Calu3 (cell line): ENCODE data around the gene GIPC1. TPM values are rescaled to one million over a fixed set of nuclear protein-coding genes. Genes with fewer than 3 reads are reported as not detected.

Experiments
- BruUV-seq: library from RNA; stranded (reverse); fragments of 400-500 nt; replicated peaks from 2 replicates; lab custom pipeline; 2021; lab: Mats Ljungman, UMichigan
- CTCF ChIA-PET: fragments of 300-600 bp; sonication (Branson Sonifier 250); formaldehyde crosslinking; loops from one replicate; lab custom pipeline; 2022; ENCODE audit warnings: antibody characterized with exemption; lab: Charles Lee
- DNase-seq: peaks from one replicate; pipeline ENCODE4 v3.0.0; 2022
- H3K27ac Mint-ChIP-seq: one replicate; pipeline ENCODE4 v1.8.0; 2022; ENCODE audit warnings: mixed read lengths; ENCODE audit not compliant: unreplicated experiment
- H3K27me3 Mint-ChIP-seq: one replicate; pipeline ENCODE4 v1.8.0; 2022; ENCODE audit warnings: mixed read lengths; ENCODE audit not compliant: unreplicated experiment
- H3K36me3 Mint-ChIP-seq: one replicate; pipeline ENCODE4 v1.8.0; 2022; ENCODE audit warnings: mild to moderate bottlenecking, moderate library complexity, mixed read lengths; ENCODE audit not compliant: insufficient read depth, unreplicated experiment
- H3K4me1 Mint-ChIP-seq: one replicate; pipeline ENCODE4 v1.8.0; 2022; ENCODE audit warnings: mild to moderate bottlenecking, low read depth, mixed read lengths; ENCODE audit not compliant: unreplicated experiment
- H3K4me3 Mint-ChIP-seq: one replicate; pipeline ENCODE4 v1.8.0; 2022; ENCODE audit warnings: mild to moderate bottlenecking, low read depth, moderate library complexity, mixed read lengths; ENCODE audit not compliant: unreplicated experiment
- H3K9me3 Mint-ChIP-seq: one replicate; pipeline ENCODE4 v1.8.0; 2022; ENCODE audit warnings: low read depth, mixed read lengths; ENCODE audit not compliant: unreplicated experiment
- intact Hi-C: fragments of 100-400 bp; cut with micrococcal nuclease; formaldehyde crosslinking; loops from one replicate; pipeline ENCODE4 v1.10.0; 2022; ENCODE audit not compliant: unreplicated experiment
- total RNA-seq: library from RNA; stranded (reverse); gene quantifications from 2 replicates; pipeline ENCODE4 v1.2.3, GENCODE V29; 2022
- TF ChIP-seq, protein P1 (sequence below): fragments of 200-600 bp; IDR thresholded peaks from one replicate; pipeline ENCODE4 v1.8.0; 2022; ENCODE audit warnings: antibody characterized with exemption; ENCODE audit not compliant: unreplicated experiment

Gene GIPC1
- total RNA-seq, 1 experiment from 2014 or later, result 139 TPM

DNA sequence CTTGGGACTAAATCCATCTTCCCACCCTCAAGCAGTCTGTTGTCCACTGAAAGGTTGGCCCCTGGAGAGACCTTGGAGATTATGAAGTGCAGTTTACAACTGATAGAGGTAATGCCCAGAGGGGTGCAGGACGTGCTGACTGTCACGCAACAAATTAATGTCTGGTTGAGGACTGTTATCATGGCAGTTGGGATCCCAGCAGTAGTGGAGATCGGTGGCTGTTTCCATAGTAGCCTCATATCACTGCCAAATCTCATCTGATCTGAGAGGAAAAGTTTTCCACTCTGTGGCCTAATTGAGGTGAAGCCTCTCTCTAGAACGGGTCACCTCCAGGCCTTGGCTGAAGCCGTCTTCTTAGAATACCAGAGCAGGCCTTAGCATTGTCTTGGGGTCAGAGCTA, 37.5 kb upstream of the GIPC1 start:
- no peaks in the 10 kb centered on the region for H3K4me1 Mint-ChIP-seq
- H3K36me3 Mint-ChIP-seq, result peaks cover 20% of the 10 kb centered on the region
- intact Hi-C loops, result no loop called here
- H3K27ac Mint-ChIP-seq, result no peak overlapping the region
- TF ChIP-seq, protein P1, sequence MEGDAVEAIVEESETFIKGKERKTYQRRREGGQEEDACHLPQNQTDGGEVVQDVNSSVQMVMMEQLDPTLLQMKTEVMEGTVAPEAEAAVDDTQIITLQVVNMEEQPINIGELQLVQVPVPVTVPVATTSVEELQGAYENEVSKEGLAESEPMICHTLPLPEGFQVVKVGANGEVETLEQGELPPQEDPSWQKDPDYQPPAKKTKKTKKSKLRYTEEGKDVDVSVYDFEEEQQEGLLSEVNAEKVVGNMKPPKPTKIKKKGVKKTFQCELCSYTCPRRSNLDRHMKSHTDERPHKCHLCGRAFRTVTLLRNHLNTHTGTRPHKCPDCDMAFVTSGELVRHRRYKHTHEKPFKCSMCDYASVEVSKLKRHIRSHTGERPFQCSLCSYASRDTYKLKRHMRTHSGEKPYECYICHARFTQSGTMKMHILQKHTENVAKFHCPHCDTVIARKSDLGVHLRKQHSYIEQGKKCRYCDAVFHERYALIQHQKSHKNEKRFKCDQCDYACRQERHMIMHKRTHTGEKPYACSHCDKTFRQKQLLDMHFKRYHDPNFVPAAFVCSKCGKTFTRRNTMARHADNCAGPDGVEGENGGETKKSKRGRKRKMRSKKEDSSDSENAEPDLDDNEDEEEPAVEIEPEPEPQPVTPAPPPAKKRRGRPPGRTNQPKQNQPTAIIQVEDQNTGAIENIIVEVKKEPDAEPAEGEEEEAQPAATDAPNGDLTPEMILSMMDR, result no peak
- H3K4me3 Mint-ChIP-seq, result no peak overlapping the region
- no peaks in the 10 kb centered on the region for H3K9me3 Mint-ChIP-seq
- no peak for DNase-seq
- CTCF ChIA-PET, result no interaction called here
- no TSS peak for BruUV-seq
- no peaks in the 10 kb centered on the region for H3K27me3 Mint-ChIP-seq

DNA sequence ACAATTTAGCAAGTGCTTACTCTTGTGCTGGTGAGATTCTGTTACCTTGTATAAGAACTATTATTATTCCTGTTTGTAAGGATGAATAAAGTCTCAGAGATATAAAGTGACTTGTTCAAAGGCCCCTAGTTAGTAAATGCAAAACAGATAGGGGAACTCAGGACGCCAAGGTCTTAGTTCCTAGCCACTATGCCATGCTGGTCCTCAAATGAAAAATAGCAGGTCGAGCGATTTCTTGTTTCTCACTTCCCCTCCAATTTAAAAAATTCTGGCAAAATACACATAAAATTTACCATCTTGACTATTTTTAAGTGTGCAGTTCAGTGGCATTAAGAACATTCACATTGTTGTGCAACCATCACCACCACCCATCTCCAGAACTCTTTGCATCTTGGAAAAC, 34.6 kb upstream of the GIPC1 start:
- DNase-seq, result no peak
- peaks cover 20% of the 10 kb centered on the region for H3K36me3 Mint-ChIP-seq
- no TSS peak for BruUV-seq
- no peaks in the 10 kb centered on the region for H3K9me3 Mint-ChIP-seq
- TF ChIP-seq, protein P1, result no peak
- peak overlapping the region; percentile 100 for H3K4me3 Mint-ChIP-seq
- intact Hi-C loops, result no loop called here
- no peaks in the 10 kb centered on the region for H3K27me3 Mint-ChIP-seq
- no peaks in the 10 kb centered on the region for H3K4me1 Mint-ChIP-seq
- CTCF ChIA-PET, result no interaction called here
- H3K27ac Mint-ChIP-seq, result no peak overlapping the region

DNA sequence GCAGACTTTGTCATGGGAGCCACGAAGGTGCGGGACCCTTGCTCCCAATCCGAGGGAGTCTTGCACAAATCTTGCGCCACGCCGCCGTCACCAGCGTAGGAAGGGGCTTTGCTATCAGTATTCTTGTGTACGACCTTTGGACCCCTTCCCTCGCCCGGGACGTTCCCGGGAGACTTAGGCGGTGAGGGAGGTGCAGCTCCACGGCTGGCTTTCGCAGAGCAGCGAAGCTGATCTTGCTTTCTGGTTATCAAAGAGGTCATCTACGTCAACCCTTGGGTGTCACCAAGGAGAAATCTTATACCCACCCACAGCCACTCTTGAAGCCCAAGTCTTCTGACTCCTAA, 34.0 kb upstream of the GIPC1 start:
- CTCF ChIA-PET, result no interaction called here
- Mint-ChIP-seq H3K27me3 (no peaks in the 10 kb centered on the region), H3K27ac (no peak overlapping the region), H3K9me3 (no peaks in the 10 kb centered on the region), H3K4me3 (peak overlapping the region; percentile 100), H3K36me3 (peaks cover 20% of the 10 kb centered on the region), H3K4me1 (no peaks in the 10 kb centered on the region)
- TF ChIP-seq, protein P1, result no peak
- intact Hi-C loops, result no loop called here
- BruUV-seq, result no TSS peak
- DNase-seq, result no peak

DNA sequence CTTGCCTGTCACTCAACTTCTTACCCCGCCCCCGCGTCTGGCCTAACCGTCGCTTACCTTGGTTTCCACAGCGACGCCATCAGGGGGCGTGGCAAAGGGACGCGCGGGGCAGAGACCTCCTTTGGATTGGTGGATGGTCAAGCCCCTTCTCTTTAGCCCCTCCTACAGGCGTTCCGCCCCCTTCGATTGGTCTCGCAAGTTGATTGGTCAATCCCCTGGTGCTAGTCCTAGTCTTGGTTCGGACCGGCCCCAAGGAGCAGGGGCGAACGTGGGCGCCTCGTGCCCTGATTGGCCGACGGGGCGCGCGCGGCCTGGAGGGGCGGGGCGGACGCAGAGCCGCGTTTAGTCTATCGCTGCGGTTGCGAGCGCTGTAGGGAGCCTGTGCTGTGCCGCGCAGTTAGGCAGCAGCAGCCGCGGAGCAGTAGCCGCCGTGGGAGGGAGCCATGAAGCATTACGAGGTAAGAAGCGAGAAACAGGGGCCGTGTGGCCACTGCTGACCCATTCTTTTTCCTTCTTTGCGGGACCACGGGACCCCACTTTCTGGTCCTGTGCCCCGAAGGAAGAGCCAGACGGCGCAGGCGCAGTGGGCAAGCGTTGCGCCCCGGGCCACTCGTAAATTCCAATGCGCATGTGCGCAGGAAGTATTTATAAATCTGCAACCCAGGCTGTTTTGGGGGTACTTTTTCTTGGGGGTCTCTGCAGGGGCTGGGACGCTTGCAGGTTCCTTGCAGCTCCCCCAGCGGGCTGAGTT, 33.5 kb upstream of the GIPC1 start, which contains the start of gene TECR:
TSS of gene TECR (plus strand) at position 341 of the 751 bp plus-strand sequence. CDS start at position 444, 103 bp downstream.
- Mint-ChIP-seq H3K27me3 (no peaks in the 10 kb centered on the region), H3K36me3 (peaks cover 19% of the 10 kb centered on the region), H3K4me1 (no peaks in the 10 kb centered on the region), H3K4me3 (peak within 1 kb of the TSS; percentile 100), H3K27ac (peak within 1 kb of the TSS; percentile 91), H3K9me3 (no peaks in the 10 kb centered on the region)
- TF ChIP-seq, protein P1, result no peak
- BruUV-seq, result TSS peak; percentile 69
- CTCF ChIA-PET, result no interaction called here
- peak; percentile 98 for DNase-seq
- intact Hi-C loops, result loop anchor here (1.0 kb wide), 1 partner anchor 9 kb away; no protein-coding TSS in a partner anchor
